ENCODE results near the gene UBE2C.

Gene UBE2C

DNA sequence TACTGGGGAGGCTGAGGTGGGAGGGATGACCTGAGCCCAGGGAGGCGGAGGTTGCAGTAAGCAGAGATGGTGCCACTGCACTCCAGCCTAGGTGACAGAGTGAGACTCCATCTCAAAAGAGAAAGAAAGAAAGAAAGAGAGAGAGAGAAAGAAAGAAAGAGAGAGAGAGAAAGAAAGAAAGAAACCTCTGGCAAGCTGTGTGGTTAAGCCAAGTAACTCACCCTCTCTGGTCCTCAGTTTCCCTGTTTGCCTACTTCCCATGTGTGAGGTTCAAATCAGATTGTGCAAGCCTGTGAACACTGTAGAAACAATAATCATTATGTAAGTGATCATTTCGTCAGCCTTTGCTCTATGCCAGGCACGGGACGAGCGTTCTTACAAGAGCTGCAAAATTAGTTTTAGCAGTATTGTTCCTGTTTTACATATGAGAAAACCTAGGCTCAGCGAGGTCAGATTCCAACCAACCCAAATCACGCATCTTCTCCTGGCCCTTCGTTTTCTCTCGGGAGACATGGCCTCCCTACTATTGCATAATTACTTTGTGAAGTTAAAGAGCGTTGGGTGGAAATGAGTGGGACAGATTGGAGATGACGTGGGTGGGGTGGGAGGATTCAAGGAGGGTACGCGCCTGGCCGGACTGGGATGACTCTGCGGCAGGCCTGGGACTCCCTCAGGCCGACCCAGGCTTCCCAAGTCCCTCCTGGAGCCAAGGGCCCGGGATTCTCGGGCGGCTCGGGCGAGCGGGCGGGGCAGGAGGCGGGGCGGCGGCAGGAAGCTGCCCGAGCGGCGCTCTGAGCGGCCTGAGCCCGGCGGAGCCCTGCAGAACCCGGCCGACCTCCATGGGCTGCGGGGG is 20.8 kb downstream of the UBE2C start, which contains the start of gene SNX21:
SNX21 (plus strand) TSS at position 770 of the 853 bp plus-strand sequence. CDS start 121 bp downstream, outside the sequence.
- no peak for DNase-seq (ENCODE audit: low read depth in 2 of 2)

DNA sequence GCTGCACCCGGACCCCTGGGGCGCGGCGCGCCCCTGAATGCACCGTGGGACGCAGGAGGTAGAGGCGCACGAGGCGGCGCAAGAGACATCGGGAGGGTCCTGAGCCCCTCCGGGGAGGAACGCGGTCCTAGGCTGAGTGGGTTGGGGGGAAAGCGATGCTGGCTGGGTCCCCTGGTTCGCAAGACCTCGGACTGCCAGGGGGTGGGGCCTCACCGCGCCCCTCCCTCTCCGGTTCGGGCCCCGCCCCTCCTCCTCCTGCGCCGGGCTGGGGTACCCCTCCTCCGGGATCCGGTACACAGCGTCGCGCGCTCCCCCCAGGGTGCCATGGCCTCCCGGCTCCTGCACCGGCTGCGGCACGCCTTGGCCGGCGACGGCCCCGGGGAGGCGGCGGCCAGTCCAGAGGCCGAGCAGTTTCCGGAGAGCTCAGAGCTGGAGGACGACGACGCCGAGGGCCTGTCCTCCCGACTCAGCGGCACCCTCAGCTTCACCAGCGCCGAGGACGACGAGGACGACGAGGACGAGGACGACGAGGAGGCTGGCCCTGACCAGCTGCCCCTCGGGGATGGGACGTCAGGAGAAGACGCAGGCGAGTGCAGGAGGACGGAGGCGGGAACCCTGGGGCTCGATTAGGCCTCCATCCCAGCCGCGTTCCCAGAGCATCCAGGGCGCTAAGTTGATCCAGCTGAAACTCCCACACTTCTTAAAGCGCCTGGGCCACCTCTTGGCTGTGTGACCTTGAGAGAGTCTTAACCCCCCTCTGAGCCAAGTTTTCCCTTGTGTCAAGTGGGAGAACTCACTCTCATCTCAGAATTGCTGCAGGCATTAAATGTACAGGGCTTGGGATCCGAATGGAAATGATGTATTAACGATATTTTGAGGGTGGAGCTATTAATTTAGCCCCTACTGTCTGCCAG is 21.7 kb downstream of the UBE2C start:
- no peak for DNase-seq (ENCODE audit: low read depth in 2 of 2)

DNA sequence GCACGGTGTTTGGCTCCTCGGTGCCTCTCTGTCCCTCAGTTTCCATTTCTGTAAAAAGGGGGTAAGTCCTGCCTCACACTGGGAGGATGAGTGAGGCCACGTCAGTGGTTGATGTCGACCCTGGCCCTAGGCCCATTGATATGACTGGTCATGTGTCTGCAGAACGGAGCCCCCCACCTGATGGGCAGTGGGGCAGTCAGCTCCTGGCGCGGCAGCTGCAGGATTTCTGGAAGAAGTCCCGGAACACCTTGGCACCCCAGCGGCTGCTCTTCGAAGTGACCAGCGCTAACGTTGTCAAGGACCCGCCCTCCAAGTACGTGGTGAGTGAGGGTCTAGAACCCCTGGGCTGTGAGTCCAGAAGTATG is 22.3 kb downstream of the UBE2C start:
- DNase-seq (ENCODE audit: low read depth in 2 of 2), result no peak

DNA sequence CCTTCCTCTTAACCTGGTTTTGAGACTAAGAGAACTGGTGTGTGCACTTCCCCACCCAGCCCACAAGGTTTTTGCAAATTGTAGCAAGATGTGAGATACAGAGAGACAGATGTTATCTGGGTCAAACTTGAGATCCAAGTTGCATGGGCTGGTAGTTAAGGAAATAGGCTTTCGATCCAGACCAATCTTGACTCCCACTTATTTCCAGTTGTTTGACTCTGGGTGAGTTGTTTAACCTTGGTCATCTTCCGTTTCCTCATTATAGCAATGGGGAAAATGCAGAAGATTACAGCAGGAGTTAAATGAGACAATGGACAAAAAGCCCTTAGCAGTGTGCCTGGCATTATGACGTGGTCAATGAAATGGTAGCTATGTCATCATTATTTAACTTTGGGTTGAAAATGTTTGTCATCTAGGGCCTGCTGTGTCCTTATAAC is 22.9 kb downstream of the UBE2C start:
- DNase-seq (ENCODE audit: low read depth in 2 of 2), result no peak

DNA sequence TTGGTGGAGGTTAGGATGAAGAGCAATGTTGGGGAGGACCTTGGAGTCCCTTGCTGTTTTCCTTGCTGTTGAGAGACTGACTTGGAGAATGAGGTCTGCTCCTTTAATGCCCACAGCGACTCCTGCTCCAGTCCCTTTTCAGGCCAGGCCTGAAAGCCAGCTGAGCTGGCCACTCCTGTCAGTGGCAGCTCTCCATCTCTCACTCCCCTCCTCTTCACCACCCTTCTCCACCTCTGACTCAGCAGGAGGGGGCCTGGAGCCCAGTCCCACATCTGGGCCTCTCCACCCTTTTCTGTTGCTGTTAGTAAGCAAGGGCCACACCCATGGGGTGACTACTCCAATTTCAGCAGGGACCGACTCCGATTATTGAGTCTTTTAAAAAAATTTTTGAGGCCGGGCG is 23.4 kb downstream of the UBE2C start:
- DNase-seq (ENCODE audit: low read depth in 2 of 2), result no peak

DNA sequence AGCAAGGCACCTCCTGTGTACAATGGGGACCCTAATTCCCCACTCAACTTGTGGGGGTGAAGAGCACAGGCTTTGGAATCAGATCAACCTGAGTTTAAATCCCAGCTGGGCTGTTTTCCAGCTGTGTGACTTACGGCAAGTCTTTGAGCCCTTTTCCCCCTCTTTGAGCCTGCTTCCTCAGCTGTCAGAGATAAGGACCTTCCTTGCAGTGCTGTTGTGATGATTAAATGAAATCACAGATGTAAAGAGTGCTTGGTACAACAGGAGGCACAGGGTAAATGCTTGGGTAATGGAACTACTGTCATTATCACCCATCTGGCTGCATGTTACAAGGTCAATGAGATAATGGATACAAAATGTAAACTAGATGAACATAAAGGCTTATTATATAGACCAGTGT is 24.4 kb downstream of the UBE2C start:
- no peak for DNase-seq (ENCODE audit: low read depth in 2 of 2)

DNA sequence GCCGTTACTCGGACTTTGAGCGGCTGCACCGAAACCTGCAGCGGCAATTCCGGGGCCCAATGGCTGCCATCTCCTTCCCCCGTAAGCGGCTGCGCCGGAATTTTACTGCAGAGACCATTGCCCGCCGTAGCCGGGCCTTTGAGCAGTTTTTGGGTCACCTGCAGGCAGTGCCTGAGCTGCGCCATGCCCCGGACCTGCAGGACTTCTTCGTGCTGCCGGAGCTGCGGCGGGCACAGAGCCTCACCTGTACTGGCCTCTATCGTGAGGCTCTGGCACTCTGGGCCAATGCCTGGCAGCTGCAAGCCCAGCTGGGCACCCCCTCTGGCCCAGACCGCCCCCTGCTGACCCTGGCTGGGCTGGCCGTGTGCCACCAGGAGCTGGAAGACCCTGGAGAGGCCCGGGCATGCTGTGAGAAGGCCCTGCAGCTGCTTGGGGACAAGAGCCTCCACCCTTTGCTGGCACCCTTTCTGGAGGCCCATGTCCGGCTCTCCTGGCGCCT is 28.3 kb downstream of the UBE2C start:
- no peak for DNase-seq (ENCODE audit: low read depth in 2 of 2)

DNA sequence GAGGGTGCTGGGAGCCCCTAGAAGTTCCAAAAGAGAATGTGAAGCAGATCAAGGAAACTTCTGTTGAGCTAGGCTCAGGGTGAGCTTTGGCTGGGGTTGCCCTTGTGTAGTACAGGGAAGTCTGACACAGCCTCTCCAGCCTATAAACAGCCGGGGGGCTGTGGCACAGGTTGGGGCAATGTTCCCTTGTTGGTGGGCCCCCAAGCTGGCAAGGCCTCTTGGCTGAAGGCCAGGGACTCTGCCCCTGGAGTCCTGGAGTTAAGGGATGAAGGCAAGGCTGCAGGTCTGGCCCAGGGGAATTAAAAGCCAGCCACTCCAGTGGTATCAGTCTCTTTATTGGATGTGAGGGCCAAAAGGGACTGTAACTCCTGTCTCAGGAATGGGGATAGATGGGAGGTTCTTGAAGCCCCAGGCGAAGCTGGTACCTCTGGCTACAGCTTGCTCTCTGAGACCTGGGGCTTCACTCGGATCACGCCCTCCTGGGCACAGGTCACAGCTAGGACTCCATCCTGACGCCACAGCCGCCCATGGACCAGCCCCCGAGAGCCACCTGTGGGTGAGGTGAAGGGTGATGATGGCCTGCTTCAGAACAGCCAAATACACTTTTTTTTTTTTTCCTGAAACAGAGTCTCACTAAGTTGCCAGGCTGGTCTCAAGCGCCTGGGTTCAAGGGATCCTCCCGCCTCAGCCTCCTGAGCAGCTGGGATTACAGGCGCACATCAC is 29.1 kb downstream of the UBE2C start:
- no peak for DNase-seq (ENCODE audit: low read depth in 2 of 2)

DNA sequence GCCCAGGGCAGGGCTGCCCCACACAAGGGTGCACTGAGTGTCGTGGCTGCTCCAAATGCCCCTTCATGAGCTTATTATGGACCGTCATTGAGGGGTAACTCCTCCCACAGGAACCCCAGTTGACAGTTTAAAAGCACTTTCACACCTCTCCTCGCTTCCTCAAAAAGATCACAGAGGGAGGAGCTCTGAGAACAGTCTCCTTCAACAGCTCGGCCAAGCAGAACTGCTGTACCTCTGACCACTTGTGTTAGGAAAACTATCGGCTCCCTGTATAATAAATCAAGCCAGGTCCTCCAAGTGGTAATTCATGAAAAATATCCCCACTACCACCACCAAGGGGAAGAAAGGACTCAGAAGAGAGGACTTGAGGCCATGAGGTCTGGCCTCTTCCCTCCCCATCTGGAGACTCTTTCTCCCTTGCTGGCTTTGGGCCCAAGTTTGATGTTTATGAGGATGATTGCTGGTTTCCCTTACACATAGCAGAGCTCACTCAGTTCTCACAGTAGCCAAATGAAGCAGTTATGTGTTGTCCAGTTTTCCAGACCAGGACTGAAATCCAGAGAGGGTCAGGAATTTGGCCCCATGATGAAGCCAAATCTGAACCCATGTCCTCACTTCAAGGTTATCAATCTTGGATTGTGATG is 29.8 kb downstream of the UBE2C start:
- no peak for DNase-seq (ENCODE audit: low read depth in 2 of 2)

DNA sequence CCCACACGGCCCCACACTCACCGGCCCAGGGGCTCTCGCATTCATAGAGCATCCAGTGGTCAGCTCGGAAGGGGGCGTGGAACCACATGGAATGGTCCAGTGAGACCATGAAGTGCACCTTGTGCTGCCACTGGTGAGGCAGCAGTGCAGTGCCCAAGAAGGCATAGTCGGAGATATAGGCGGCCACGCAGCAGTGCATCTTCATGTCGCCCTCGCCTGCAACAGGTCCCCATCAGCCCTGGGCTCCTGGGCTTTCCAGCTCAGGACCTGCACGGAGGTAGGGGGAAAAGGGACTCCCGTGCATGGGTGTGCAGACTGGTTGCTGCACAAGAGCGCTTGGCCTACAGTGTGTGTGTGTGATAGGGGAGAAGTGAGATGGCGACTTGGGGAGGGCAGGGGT is 31.1 kb downstream of the UBE2C start:
- no peak for DNase-seq (ENCODE audit: low read depth in 2 of 2)

DNA sequence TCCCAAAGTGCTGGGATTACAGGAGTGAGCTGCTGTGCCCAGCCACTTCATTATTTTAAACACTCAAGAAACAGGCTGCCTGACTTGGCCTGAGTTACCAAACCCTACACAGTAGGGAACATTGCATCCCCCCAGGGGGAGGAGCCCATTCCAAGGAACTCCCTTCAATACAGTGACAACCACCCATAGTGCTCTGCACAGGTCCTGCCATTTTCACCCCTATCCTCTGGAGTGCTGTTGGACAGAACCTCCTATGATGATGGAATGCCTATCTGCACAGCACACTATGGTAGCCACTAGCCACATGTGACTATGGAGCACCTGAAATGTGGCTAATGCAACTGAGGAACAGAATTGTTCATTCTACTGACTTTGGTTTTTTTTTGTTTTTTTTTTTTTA is 33.0 kb downstream of the UBE2C start:
- no peak for DNase-seq (ENCODE audit: low read depth in 2 of 2)

DNA sequence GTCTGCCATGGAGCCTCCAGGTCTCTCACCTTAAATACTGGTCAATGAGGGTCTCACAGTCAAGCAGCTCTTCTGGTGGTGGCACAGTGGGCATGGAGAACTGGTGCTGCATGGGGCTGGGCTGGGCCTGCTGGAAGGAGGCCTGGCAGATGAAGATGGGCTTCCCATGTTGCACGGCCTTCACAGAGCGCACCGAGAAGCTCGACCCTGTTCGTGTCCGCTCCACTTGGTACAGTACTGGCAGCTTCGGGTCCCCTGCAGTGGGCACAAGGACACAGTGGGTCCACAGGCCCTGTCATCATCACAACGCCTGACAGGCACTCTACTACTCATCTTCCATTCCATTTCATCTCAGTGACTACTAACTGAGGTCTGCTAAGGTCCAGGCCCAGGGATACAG is 36.0 kb downstream of the UBE2C start:
- no peak for DNase-seq (ENCODE audit: low read depth in 2 of 2)

DNA sequence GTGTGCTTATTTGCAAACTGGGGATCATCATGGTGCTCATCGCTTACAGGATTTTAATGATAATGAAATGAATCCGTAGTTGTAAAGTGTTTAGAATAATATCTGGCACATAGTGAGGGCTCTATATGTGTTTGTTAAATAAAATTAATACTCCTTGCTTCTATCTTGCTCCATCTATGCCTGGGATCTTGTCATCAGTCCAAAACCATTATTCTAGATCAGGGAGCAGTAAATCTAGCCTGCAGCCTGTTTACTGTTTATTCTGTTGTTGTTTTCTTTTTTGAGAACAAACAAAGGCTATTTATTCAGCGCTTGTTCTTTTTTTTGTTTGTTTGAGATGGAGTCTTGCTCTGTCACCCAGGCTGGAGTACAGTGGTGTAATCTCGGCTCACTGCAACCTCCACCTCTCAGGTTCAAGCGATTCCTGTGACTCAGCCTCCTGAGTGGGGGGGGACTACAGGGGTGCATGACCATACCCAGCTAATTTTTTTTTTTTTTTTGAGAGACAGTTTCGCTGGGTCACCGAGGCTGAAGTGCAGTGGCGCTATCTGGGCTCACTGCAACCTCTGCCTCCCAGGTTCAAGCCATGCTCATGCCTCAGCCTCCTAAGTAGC is 36.6 kb downstream of the UBE2C start:
- DNase-seq (ENCODE audit: low read depth in 2 of 2), result no peak

DNA sequence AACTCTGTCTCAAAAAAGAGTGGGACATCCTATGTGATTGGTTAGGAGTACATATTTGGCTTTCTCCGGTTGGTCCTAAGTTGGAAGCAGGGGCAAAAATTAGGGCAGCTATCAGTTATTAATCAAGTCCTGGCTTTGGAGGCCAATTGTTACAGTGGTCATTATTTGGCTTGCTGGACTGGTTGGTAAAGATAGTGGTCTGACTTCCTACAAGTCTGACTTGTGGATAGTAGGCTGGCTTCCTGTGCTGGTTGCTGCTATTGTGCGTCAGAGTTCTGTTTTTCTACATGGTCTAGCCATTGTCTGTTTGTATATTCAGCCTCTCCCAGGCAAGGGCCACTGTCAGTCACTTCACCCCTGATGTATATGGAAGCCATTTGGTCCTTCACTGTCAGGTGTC is 37.8 kb downstream of the UBE2C start:
- no peak for DNase-seq (ENCODE audit: low read depth in 2 of 2)

DNA sequence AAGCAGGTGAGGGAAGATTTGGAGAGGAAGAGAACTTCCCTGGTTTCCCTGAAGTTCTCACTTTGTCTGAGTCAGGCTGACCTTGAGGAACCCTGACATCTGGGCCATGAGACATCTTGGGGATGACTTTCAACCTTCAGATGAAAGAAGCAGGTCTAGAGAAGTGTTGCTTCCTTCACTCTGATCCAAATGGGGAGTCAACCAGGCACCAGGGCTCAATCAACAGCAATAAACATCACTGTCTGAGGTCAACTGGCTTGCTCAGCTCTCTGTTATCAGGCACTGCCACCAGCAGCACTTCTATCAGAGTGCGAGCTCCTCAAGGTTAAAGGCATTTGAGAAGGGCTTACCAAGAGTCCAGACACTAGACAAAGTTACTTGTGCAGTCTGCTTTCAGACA is 38.5 kb downstream of the UBE2C start:
- DNase-seq (ENCODE audit: low read depth in 2 of 2), result no peak

DNA sequence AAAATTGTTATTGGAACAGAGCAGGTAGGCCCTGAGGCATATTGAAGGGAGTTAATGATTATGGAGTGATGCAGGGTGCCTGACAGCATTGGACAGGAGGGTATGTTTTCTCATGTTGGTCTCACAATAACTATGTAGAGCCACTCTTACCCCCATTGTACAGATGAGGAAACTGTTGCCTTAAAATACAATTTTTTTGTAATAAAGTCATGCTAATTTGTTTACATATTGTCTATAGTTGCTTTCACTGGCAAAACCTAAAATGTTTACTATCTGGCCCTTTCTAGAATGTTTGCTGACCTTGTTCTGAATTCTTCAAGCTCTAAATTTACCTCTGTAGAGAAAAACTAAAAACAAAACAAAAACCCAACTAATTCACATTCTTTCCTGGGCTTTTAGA is 39.1 kb downstream of the UBE2C start:
- no peak for DNase-seq (ENCODE audit: low read depth in 2 of 2)

DNA sequence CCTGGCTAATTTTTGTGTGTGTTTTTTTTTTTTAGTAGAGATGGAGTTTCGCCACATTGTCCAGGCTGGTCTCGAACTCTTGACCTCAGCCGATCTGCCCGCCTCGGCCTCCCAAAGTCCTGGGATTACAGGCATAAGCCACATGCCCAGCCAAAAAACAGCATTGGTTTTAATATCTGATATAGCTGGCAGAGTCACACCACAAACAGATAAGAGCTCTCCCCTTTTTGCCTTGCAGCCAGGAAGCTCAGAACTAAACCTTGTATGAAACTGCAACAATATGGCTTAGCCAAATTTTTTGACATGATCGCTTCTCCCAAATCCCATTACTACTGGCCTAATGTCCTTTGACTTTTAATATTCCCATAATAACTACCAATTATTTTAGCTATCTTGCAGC is 39.9 kb downstream of the UBE2C start:
- DNase-seq (ENCODE audit: low read depth in 2 of 2), result no peak

DNA sequence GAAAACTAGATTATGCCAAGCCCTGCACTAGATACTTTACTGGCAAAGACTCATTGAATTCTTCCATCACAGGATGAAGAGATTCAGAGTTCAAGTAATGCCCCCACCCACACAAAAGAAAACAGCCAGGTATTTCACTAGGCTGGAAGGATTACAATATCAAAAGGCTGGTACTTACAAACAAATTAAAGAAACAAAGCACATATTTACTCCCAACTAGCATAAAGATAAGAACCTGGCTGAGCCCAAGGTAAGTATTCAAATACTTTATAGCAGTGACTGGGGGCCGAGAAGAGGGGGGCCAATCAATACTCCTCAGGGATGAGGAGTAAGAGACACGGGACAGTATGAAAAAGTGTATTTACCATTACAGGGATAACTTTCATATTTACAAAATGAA is 41.0 kb downstream of the UBE2C start:
- DNase-seq (ENCODE audit: low read depth in 2 of 2), result no peak

DNA sequence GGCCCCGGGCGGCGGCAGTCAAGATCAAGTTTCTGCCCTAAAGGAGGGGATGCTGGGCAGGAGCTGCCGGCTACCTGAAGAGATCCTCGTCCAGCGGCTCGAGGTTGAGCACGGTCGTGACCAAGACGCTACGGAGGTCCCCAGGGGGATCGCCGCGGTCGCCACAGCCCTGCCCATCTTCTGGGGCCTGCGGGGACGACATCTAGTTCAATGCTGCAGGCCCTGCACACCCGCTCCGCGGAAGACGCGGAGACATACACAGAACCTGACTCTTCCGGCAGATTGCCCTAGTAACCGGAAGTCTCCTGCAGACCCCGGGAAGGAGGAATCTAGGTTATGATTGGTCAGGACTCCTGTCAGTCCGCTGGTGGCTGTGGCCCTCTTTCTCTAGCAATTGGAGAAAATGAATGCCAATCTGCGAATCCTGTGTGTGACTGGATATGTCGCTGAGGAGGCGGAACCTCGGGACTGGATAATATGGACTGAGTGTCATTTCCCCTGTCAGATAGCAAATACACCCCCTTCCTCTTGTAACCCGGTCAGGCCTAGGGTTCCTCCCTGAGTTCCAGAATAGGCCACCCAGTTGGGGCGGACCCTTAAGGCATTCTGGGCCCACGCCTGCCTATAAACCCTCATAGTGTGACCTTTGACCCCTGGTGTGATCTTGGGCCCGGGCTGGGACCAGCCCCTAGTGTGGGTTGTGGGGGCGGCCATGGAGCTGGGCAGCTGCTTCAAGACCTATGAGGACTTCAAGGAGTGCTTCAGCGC is 44.9 kb downstream of the UBE2C start, which contains the start of the genes ACOT8 and ZSWIM3:
ACOT8 (minus strand) TSS at position 279 of the 768 bp plus-strand sequence; CDS start at position 202, 77 bp downstream.
ZSWIM3 (plus strand) TSS at position 501 of the 768 bp plus-strand sequence; CDS start at position 713, 212 bp downstream.
- peak; percentile 73 to 80 for DNase-seq (ENCODE audit: low read depth in 2 of 2)

DNA sequence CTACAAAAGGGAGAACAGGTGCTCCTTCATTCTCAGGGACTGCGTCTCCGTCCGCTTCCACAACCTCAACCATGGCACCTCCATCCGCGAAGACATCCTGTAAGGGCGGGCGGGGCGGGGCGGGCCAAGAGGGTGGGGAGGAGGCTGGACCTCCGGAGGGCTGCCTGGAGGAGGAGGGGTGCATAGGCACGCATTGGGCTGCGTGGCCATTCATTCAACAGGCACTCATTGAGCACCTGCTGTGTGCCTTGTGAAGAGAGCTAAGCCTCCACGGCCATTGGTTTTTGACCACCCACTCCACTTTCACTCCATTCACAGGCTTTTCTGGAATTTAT is 45.4 kb downstream of the UBE2C start:
- no peak for DNase-seq (ENCODE audit: low read depth in 2 of 2)

Data from stimulated activated CD8-positive, alpha-beta memory T cell treated with anti-CD3 and anti-CD28 coated beads, Interleukin-2, amount 100 ng/mL, for 1 hour (primary cell).